Muscle layer of duodenum (tissue), 2 donors: ENCODE measurements around the gene OOSP3.
"Not testable (repeated sequence)": the region's sequence is repeated elsewhere in the genome, so short reads cannot be mapped to it uniquely, and the experiment has no call there.

Source experiments
- H3K27ac ChIP-seq: one replicate; pipeline ENCODE4 v1.7.0; 2013; ENCODE audit warnings: mild to moderate bottlenecking, low read length
- H3K27me3 ChIP-seq: one replicate; pipeline ENCODE4 v1.7.0; 2013; ENCODE audit warnings: low read depth, mild to moderate bottlenecking, control low read depth, low read length
- H3K36me3 ChIP-seq, 2 donors: one replicate each; pipeline ENCODE4 v1.7.0; 2013; ENCODE audit warnings: low read length in 2 of 2, control low read depth in 1 of 2, mild to moderate bottlenecking in 1 of 2; ENCODE audit not compliant: insufficient read depth in 2 of 2, control insufficient read depth in 1 of 2
- H3K4me1 ChIP-seq, 2 donors: one replicate each; pipeline ENCODE4 v1.7.0; 2013; ENCODE audit warnings: low read length in 2 of 2, mild to moderate bottlenecking in 2 of 2, control low read depth in 1 of 2, moderate library complexity in 1 of 2; ENCODE audit not compliant: insufficient read depth in 2 of 2, control insufficient read depth in 1 of 2
- H3K4me3 ChIP-seq, 2 donors: one replicate each; pipeline ENCODE4 v1.7.0; 2013; ENCODE audit warnings: low read length in 2 of 2, low read depth in 1 of 2, mild to moderate bottlenecking in 1 of 2
- H3K9me3 ChIP-seq, 2 donors: one replicate each; pipeline ENCODE4 v1.7.0; 2013; ENCODE audit warnings: low read length in 2 of 2, control low read depth in 1 of 2, mild to moderate bottlenecking in 1 of 2; ENCODE audit not compliant: control insufficient read depth in 1 of 2
- donor health status: healthy.

Gene OOSP3, protein sequence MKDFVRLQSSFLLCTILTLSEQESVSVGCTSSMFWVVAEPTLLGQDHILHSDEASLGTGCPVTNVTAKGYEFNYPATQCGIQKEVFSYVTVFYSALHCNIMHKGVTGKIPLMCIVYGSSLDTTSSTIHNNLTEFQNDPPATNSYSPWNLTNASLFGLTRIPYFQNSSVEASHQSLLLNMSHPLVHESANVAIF

DNA sequence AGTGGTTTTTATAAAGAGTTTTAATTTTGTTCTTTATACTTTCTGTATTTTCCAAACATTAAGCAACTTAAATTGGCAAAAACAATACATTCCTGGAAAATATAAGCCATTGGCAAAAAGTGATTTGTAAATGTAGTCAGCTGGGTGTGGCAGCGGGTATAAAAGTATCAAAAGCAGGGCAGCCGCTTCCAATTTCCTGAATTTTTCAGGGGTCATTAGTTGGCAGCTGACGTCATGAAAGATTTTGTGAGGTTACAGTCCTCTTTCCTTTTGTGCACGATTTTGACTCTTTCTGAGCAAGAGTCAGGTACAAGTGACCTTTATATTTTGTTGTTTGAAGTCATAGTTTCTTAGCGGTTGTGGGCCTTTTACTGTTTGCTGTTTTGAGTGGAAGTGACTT lies at the start of gene OOSP3:
Gene OOSP3 (plus strand): TSS at position 208 of the 400 bp plus-strand sequence. CDS start 27 bp downstream, at position 235.
- H3K4me3 ChIP-seq = no peak within 1 kb of the TSS
- no peak within 1 kb of the TSS for H3K27ac ChIP-seq
- no peaks in the 10 kb centered on the region for H3K36me3 ChIP-seq
- H3K27me3 ChIP-seq = no peaks in the 10 kb centered on the region
- H3K9me3 ChIP-seq = no peaks in the 10 kb centered on the region
- H3K4me1 ChIP-seq = no peaks in the 10 kb centered on the region

DNA sequence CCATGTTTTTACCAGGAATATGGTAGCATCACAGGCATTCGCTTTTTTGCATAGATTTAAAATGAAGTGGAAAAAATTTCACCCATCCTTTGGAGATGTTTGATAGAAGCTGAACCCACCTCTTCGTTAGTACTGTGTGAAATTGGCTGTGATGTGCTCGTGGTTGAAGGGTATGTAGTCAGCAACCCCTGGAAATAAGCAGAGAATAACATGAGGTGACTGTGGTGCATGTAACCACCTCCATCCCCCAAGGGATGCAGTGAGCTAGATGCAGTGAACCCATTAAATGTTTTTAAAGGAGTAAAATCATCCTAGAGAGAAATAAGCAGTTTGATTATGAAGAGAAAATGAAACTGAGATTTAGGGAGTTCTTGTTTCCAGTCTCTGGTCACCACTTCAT lies 49.2 kb upstream of the OOSP3 start:
- H3K36me3 ChIP-seq = no peaks in the 10 kb centered on the region

DNA sequence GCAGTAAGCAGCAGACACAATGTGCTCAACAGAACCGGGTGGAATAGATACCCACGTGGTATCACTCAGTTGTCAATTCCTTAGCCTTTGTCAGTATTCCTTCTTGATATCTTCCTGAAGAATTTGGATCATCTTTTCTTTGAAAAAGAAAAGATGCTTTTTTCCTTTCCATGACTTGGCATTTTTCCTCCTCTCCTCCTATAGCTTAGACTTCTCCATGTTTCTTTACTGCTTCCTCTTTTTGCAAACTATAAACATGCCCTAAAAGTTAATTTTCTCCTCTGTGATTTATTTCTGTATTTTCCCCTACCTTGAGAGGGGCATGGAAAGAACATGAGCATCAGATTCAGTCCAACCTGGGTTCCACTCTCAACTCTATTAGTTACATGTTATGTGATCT lies 45.0 kb upstream of the OOSP3 start:
- no peaks in the 10 kb centered on the region for H3K27me3 ChIP-seq
- H3K9me3 ChIP-seq = no peaks in the 10 kb centered on the region
- no peak overlapping the region for H3K27ac ChIP-seq
- H3K36me3 ChIP-seq = no peaks in the 10 kb centered on the region
- H3K4me1 ChIP-seq = no peaks in the 10 kb centered on the region
- H3K4me3 ChIP-seq = no peak overlapping the region

More for the DNA sequence above, 49.2 kb upstream of the OOSP3 start:
- H3K9me3 ChIP-seq = no peaks in the 10 kb centered on the region
- H3K27me3 ChIP-seq = no peaks in the 10 kb centered on the region
- H3K4me3 ChIP-seq = no peak overlapping the region
- H3K4me1 ChIP-seq = no peaks in the 10 kb centered on the region
- no peak overlapping the region for H3K27ac ChIP-seq

DNA sequence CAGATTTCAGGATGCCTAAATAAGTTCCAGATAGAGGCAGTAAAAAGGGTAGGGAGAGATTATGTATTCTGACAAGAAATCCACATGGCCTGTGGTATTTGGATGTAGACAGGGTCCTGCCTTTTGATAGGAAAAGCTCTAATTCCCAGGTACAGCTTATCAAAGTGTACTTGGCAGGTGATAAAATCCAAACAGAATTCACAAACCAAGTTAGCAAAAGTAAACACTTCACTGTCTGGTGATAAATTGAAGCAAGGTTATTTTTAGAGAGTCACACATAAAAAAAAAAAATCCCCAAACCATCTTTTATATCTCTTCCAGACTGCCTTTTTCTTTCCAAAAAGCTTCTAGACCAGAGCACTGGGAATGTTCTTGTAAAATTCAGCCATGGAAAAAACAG lies 39.0 kb upstream of the OOSP3 start:
- Histone ChIP-seq H3K27ac (no peak overlapping the region), H3K27me3 (no peaks in the 10 kb centered on the region), H3K9me3 (no peaks in the 10 kb centered on the region), H3K4me3 (no peak overlapping the region), H3K4me1 (no peaks in the 10 kb centered on the region), H3K36me3 (no peaks in the 10 kb centered on the region)

DNA sequence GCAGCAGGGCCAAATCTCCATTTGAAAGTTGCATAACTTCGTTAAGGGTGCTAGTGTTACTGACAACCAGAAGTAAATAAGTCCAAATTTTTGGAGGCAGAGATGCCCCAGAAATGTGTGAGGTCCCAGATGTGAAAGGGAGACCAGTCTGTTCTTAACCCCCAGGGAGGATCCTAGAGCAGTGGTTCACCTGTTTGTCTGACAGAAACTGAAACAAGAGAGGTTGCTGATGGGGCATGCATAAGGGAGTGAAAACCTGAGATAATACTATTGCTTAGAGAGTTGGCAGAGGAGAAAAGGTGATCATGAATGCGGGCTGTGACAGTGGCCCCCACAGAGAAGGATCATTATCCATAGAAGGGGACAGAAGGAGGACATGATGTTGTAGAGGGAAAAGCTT lies 37.1 kb upstream of the OOSP3 start:
- H3K4me3 ChIP-seq = no peak overlapping the region
- H3K36me3 ChIP-seq = no peaks in the 10 kb centered on the region
- H3K9me3 ChIP-seq = no peaks in the 10 kb centered on the region
- H3K4me1 ChIP-seq = no peaks in the 10 kb centered on the region
- H3K27ac ChIP-seq = no peak overlapping the region
- no peaks in the 10 kb centered on the region for H3K27me3 ChIP-seq

DNA sequence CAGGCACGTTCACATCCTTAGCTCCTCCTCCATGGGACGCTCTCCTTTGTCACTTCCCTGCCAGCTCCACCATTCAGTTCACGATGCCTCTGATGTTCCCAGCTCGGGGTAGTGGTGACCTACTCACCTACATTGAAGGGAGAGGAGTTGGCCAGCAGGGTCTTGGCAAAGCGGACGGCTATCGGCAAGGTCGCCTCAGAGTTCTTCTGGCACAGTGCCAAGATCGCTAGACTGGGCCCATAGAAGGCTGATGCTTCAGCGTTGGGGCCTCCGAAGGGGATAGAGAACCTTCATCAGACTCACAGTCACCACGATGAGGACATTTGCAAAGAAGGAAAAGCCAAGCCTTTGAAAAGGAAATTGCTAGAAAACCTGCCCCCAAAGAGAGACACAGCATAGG lies 36.3 kb upstream of the OOSP3 start:
- no peak overlapping the region for H3K4me3 ChIP-seq

DNA sequence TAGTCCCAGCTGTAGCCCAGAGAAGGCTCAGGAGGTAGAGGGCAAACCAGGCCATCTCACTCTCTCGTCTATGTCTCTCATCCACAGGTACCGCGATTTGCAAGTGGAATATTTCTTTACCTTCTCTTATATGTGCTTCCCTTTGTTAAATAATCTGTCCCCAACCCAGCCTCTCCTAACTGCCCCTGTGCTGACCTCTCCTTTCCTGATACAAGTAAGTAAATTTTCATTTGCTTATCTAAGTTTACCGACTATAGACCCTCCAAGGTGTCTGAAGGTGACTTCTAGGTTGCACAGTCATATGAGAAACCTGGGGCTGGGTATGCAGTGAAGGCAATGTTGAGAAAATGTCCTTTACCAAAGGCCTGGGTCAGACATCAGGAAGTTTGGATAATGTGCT lies 33.2 kb upstream of the OOSP3 start, which contains the start of gene CBLIF:
Gene CBLIF (minus strand): TSS at position 101 of the 400 bp plus-strand sequence. CDS start 46 bp downstream, at position 55.
- H3K4me3 ChIP-seq = no peak within 1 kb of the TSS
- H3K27me3 ChIP-seq = no peaks in the 10 kb centered on the region
- no peaks in the 10 kb centered on the region for H3K9me3 ChIP-seq
- H3K4me1 ChIP-seq = no peaks in the 10 kb centered on the region
- H3K36me3 ChIP-seq = no peaks in the 10 kb centered on the region
- no peak within 1 kb of the TSS for H3K27ac ChIP-seq

More for the DNA sequence above, 36.3 kb upstream of the OOSP3 start:
- Histone ChIP-seq H3K4me1 (no peaks in the 10 kb centered on the region), H3K9me3 (no peaks in the 10 kb centered on the region), H3K36me3 (no peaks in the 10 kb centered on the region), H3K27ac (no peak overlapping the region), H3K27me3 (no peaks in the 10 kb centered on the region)

DNA sequence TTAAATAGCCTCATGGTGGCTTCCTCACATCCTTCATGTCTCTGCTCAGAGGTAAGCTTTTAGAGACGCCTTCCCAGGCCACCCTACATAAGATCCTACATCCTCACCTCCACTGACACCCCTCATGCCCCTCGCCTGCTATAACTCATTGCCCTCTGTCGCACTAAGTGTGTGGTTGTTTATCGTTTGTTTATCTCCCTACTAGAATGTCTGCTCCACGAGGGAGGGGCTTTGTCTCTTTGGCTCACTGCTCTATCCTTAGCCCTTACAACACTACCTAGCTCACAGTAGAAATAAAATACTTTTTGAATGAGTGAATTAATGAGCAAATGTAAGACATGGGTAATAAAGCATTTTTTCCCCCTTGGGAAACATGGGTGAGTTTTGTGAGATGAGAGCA lies 32.0 kb upstream of the OOSP3 start:
- no peak overlapping the region for H3K4me3 ChIP-seq
- H3K4me1 ChIP-seq = no peaks in the 10 kb centered on the region
- H3K27ac ChIP-seq = no peak overlapping the region
- no peaks in the 10 kb centered on the region for H3K27me3 ChIP-seq
- no peaks in the 10 kb centered on the region for H3K9me3 ChIP-seq
- H3K36me3 ChIP-seq = no peaks in the 10 kb centered on the region

DNA sequence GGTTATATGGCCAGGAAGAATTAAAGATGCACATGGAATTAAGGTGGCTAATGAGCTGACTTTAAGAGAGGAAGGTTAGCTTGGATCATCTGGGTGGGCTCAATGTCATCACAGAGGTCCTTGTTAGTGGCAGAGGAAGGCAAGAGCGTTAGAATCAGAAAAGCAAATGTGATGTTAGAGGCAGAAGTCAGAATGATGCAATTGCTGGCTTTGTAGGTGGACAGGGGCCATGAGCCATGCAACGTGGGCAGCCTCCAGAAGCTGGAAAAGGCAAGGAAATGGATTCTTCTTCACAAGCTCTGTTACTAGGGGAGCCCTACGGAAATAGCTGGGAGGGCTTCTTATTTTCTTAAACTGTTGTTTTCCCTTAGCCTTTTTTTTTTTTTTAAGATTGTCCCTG lies 31.0 kb upstream of the OOSP3 start:
- H3K4me3 ChIP-seq = no peak overlapping the region
- H3K9me3 ChIP-seq = no peaks in the 10 kb centered on the region
- H3K27ac ChIP-seq = no peak overlapping the region
- no peaks in the 10 kb centered on the region for H3K27me3 ChIP-seq
- H3K36me3 ChIP-seq = no peaks in the 10 kb centered on the region
- H3K4me1 ChIP-seq = no peaks in the 10 kb centered on the region

DNA sequence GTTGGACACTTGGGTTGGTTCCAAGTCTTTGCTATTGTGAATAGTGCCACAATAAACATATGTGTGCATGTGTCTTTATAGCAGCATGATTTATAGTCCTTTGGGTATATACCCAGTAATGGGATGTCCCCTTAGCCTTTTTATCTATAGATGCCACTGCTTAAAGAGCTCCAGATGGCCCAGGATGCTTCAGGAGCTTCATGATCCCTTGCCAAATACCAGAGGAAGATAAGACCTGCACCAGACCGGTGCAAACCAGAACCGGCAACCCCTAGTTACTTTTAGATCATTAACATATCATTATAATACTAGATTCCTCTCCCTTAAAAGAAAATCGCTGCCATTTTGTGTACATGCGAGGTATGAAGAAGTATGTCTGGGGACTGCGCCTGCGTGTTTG lies 30.1 kb upstream of the OOSP3 start:
- H3K4me3 ChIP-seq, H3K9me3 ChIP-seq, H3K27ac ChIP-seq, H3K4me1 ChIP-seq, H3K27me3 ChIP-seq, H3K36me3 ChIP-seq: not testable (repeated sequence)

DNA sequence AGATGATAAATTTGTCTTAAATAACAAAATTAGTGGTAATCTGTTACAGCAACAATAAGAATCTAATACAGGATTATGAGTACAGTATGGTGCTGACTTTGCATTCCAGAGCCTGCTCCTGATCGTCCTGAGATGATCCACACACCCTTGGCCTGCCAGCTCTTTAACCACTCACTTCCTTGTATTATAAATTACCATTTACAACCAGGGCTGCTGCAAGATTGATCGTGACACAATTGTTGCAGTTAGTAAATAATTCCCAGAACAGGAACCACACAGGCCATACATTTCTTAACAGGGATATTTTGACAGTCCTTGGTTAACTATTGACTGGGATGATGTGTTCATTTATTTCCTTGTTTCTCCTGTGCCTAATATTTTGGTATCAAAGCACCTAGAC lies 29.5 kb upstream of the OOSP3 start:
- no peaks in the 10 kb centered on the region for H3K9me3 ChIP-seq
- H3K36me3 ChIP-seq = no peaks in the 10 kb centered on the region
- H3K27me3 ChIP-seq = no peaks in the 10 kb centered on the region
- H3K27ac ChIP-seq = no peak overlapping the region
- no peak overlapping the region for H3K4me3 ChIP-seq
- H3K4me1 ChIP-seq = no peaks in the 10 kb centered on the region

DNA sequence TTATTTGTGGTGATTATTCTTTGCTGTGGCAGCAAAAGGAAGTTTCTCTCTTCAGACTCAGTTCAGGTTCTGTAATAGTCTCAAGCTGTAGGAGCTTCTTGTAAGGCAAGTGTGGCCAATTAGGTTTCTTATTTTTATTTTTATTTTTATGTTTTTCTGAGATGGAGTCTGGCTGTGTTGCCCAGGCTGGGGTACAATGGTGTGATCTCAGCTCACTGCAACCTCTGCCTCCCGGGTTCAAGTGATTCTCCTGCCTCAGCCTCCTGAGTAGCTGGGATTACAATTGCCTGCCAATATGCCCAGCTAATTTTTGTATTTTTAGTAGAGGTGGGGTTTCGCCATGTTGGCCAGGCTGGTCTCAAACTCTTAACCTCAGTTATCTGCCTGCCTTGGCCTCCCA lies 29.0 kb upstream of the OOSP3 start:
- H3K27ac ChIP-seq, H3K36me3 ChIP-seq, H3K4me3 ChIP-seq, H3K4me1 ChIP-seq, H3K9me3 ChIP-seq, H3K27me3 ChIP-seq: not testable (repeated sequence)
